GM18868 (cell line): ENCODE measurements around the gene BPIFB6.

ENCODE experiments used
- ATAC-seq: cut with Tn5 transposase; IDR thresholded peaks from one replicate; pipeline ENCODE4 v1.9.1; 2021; ENCODE audit warnings: mild to moderate bottlenecking, moderate library complexity; ENCODE audit not compliant: unreplicated experiment

The BPIFB6 gene

GRCh38 chr20:33015114-33015484, 16.3 kb upstream of the BPIFB6 start:
- no peak for ATAC-seq

GRCh38 chr20:33015700-33016580, 15.5 kb upstream of the BPIFB6 start:
- no peak for ATAC-seq

- no peak for ATAC-seq
Observed at GRCh38 chr20:33016581-33017109, 14.8 kb upstream of the BPIFB6 start.

- no peak for ATAC-seq
Observed at GRCh38 chr20:33017542-33017941, 13.9 kb upstream of the BPIFB6 start.

- ATAC-seq = no peak
Observed at GRCh38 chr20:33018169-33018931, 13.1 kb upstream of the BPIFB6 start.

- no peak for ATAC-seq
Observed at GRCh38 chr20:33019465-33020277, 11.8 kb upstream of the BPIFB6 start.

GRCh38 chr20:33020278-33021161, 10.9 kb upstream of the BPIFB6 start:
- no peak for ATAC-seq

- ATAC-seq = no peak
Observed at GRCh38 chr20:33021879-33022278, 9.6 kb upstream of the BPIFB6 start.

GRCh38 chr20:33022289-33022688, 9.2 kb upstream of the BPIFB6 start:
- ATAC-seq = no peak

GRCh38 chr20:33022694-33023438, 8.6 kb upstream of the BPIFB6 start:
- no peak for ATAC-seq

- ATAC-seq = no peak
Observed at GRCh38 chr20:33023439-33024242, 7.8 kb upstream of the BPIFB6 start.

GRCh38 chr20:33024243-33024560, 7.2 kb upstream of the BPIFB6 start:
- ATAC-seq = no peak

- ATAC-seq = no peak
Observed at GRCh38 chr20:33024609-33025317, 6.7 kb upstream of the BPIFB6 start.

- ATAC-seq = no peak
Observed at GRCh38 chr20:33025318-33025876, 6.1 kb upstream of the BPIFB6 start.

GRCh38 chr20:33026072-33026778, 5.2 kb upstream of the BPIFB6 start:
- ATAC-seq = no peak

- no peak for ATAC-seq
Observed at GRCh38 chr20:33026779-33027759, 4.4 kb upstream of the BPIFB6 start.
